IPS DF 4.7 (cell line): ENCODE results near the gene CLBA1.
A peak's percentile ranks its signal among the peaks of the same experiment; 100 is the strongest.

Source experiments
- DNase-seq: peaks from one replicate; pipeline ENCODE4 v3.0.0-alpha.2; 2013; ENCODE audit warnings: low spot score; ENCODE audit errors: extremely low read depth

CLBA1 gene

GRCh38 chr14:105005329-105005928 lies 19.8 kb downstream of the CLBA1 start:
- no peak for DNase-seq

- no peak for DNase-seq
Observed at GRCh38 chr14:105005929-105006830, 20.6 kb downstream of the CLBA1 start.

- DNase-seq = no peak
Observed at GRCh38 chr14:105006831-105007592, 21.4 kb downstream of the CLBA1 start.

GRCh38 chr14:105007593-105008264 lies 22.1 kb downstream of the CLBA1 start:
- DNase-seq = no peak

- DNase-seq = no peak
Observed at GRCh38 chr14:105010106-105010505, 24.5 kb downstream of the CLBA1 start.

GRCh38 chr14:105010891-105011291 lies 25.3 kb downstream of the CLBA1 start:
- no peak for DNase-seq

- no peak for DNase-seq
Observed at GRCh38 chr14:105011312-105011990, 25.9 kb downstream of the CLBA1 start.

- DNase-seq = no peak
Observed at GRCh38 chr14:105012171-105012985, 26.8 kb downstream of the CLBA1 start.

- DNase-seq = no peak
Observed at GRCh38 chr14:105013150-105013785, 27.7 kb downstream of the CLBA1 start.

GRCh38 chr14:105014032-105014431 lies 28.4 kb downstream of the CLBA1 start:
- no peak for DNase-seq

- DNase-seq = no peak
Observed at GRCh38 chr14:105014631-105015030, 29.0 kb downstream of the CLBA1 start.

GRCh38 chr14:105015242-105015641 lies 29.7 kb downstream of the CLBA1 start:
- no peak for DNase-seq

GRCh38 chr14:105015905-105016304 lies 30.3 kb downstream of the CLBA1 start:
- no peak for DNase-seq

GRCh38 chr14:105018414-105018813 lies 32.8 kb downstream of the CLBA1 start:
- no peak for DNase-seq

- no peak for DNase-seq
Observed at GRCh38 chr14:105019861-105020814, 34.5 kb downstream of the CLBA1 start.

GRCh38 chr14:105020815-105021655 lies 35.4 kb downstream of the CLBA1 start, which contains the start of gene CDCA4:
CDCA4 (minus strand) TSS chr14:105021083; CDS start chr14:105011929, 9,154 bp downstream.
- DNase-seq = peak; percentile 46

GRCh38 chr14:105021656-105022275 lies 36.2 kb downstream of the CLBA1 start:
- DNase-seq = no peak
